ENCODE results near the gene BPTF.
"Not testable (repeated sequence)": the region's sequence is repeated elsewhere in the genome, so short reads cannot be mapped to it uniquely, and the experiment has no call there.

BPTF gene

GRCh38 chr17:67884741-67885140, 59.4 kb downstream of the BPTF start:
- DNase-seq = no peak

- no peak for DNase-seq
Measured at GRCh38 chr17:67891481-67892119, 66.3 kb downstream of the BPTF start.

- no peak for DNase-seq
Measured at GRCh38 chr17:67902511-67903231, 77.4 kb downstream of the BPTF start.

GRCh38 chr17:67905298-67905697, 80.0 kb downstream of the BPTF start:
- not testable (repeated sequence) for DNase-seq

GRCh38 chr17:67910117-67910803, 85.0 kb downstream of the BPTF start:
- not testable (repeated sequence) for DNase-seq

GRCh38 chr17:67911059-67911782, 85.9 kb downstream of the BPTF start:
- no peak for DNase-seq

- DNase-seq = no peak
Measured at GRCh38 chr17:67912088-67912487, 86.8 kb downstream of the BPTF start.

- no peak for DNase-seq
Measured at GRCh38 chr17:67912656-67913055, 87.4 kb downstream of the BPTF start.

- no peak for DNase-seq
Measured at GRCh38 chr17:67920212-67920611, 94.9 kb downstream of the BPTF start.

GRCh38 chr17:67922503-67922902, 97.2 kb downstream of the BPTF start:
- no peak for DNase-seq

- DNase-seq = not testable (repeated sequence)
Measured at GRCh38 chr17:67928842-67929241, 103.5 kb downstream of the BPTF start.

GRCh38 chr17:67931227-67931626, 105.9 kb downstream of the BPTF start:
- no peak for DNase-seq

GRCh38 chr17:67942810-67943209, 117.5 kb downstream of the BPTF start:
- no peak for DNase-seq

- no peak for DNase-seq
Measured at GRCh38 chr17:67944035-67944434, 118.7 kb downstream of the BPTF start.

GRCh38 chr17:67946513-67946912, 121.2 kb downstream of the BPTF start:
- DNase-seq = no peak

- no peak for DNase-seq
Measured at GRCh38 chr17:67947325-67947813, 122.1 kb downstream of the BPTF start.

GRCh38 chr17:67950945-67951344, 125.6 kb downstream of the BPTF start:
- no peak for DNase-seq

GRCh38 chr17:67959510-67959909, 134.2 kb downstream of the BPTF start:
- no peak for DNase-seq

- DNase-seq = not testable (repeated sequence)
Measured at GRCh38 chr17:67960276-67960675, 135.0 kb downstream of the BPTF start.

GRCh38 chr17:67962156-67962555, 136.9 kb downstream of the BPTF start:
- not testable (repeated sequence) for DNase-seq

- not testable (repeated sequence) for DNase-seq
Measured at GRCh38 chr17:67963145-67963572, 137.9 kb downstream of the BPTF start.

- DNase-seq = no peak
Measured at GRCh38 chr17:67970783-67971182, 145.5 kb downstream of the BPTF start.

- no peak for DNase-seq
Measured at GRCh38 chr17:67974185-67974584, 148.9 kb downstream of the BPTF start.

Data from NCI-H2081 treated with DMSO at 0.1 percent for 48 hours (cell line).